Gastroesophageal sphincter (tissue), 3 donors: ENCODE results near the gene RNF41.
A peak's percentile ranks its signal among the peaks of the same experiment; 100 is the strongest.

ENCODE experiments used
- EP300 ChIP-seq: sonication (generic); formaldehyde crosslinking; IDR thresholded peaks from one replicate; pipeline ENCODE4 v1.6.1; 2017; ENCODE audit warnings: antibody characterized with exemption, mild to moderate bottlenecking
- POLR2AphosphoS5 ChIP-seq: sonication (generic); formaldehyde crosslinking; IDR thresholded peaks from one replicate; pipeline ENCODE4 v1.6.1; 2017; ENCODE audit warnings: antibody characterized with exemption
- TF ChIP-seq, protein P1 (sequence below), 4 experiments: fragments of 200-600 bp in 2 of 4; fragments of 450-650 bp in 2 of 4; sonication (generic) in 1 of 4; IDR thresholded peaks; one replicate each; pipeline ENCODE4 v1.5.1; 2017 to 2019; ENCODE audit warnings: antibody characterized with exemption in 4 of 4, mild to moderate bottlenecking in 2 of 4, moderate library complexity in 2 of 4

DNA sequence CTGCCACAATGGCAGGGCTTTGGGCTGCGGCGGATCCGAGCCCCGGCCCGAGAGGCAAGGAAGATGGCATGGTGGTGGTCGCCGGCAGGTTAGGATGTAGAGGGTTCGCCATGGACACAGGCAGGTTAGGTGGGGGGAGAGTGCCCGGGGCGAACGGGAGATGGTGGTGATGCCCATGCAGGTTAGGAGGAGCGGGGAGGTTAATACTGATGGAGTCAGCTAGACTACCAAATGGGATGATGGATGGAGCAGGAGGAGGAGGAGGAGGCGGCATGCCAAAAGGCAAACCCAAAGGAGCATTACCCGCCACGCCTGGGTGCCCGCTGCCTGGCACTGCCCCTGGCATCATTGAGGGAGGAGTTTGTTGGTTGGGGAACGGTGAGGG, 57.4 kb downstream of the RNF41 start:
- no peak for TF ChIP-seq EP300
- TF ChIP-seq, protein P1, sequence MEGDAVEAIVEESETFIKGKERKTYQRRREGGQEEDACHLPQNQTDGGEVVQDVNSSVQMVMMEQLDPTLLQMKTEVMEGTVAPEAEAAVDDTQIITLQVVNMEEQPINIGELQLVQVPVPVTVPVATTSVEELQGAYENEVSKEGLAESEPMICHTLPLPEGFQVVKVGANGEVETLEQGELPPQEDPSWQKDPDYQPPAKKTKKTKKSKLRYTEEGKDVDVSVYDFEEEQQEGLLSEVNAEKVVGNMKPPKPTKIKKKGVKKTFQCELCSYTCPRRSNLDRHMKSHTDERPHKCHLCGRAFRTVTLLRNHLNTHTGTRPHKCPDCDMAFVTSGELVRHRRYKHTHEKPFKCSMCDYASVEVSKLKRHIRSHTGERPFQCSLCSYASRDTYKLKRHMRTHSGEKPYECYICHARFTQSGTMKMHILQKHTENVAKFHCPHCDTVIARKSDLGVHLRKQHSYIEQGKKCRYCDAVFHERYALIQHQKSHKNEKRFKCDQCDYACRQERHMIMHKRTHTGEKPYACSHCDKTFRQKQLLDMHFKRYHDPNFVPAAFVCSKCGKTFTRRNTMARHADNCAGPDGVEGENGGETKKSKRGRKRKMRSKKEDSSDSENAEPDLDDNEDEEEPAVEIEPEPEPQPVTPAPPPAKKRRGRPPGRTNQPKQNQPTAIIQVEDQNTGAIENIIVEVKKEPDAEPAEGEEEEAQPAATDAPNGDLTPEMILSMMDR (IDR thresholded peaks at IDR 0.05): no peak
- TF ChIP-seq POLR2AphosphoS5: peak; percentile 47
